HG03064 (cell line): Measurements from ENCODE around the gene ALOX15.
"Not testable (repeated sequence)": the region's sequence is repeated elsewhere in the genome, so short reads cannot be mapped to it uniquely, and the experiment has no call there.

ENCODE experiments used
- ATAC-seq: cut with Tn5 transposase; IDR thresholded peaks from one replicate; pipeline ENCODE4 v1.9.1; 2021; ENCODE audit warnings: low read depth; ENCODE audit not compliant: unreplicated experiment

ALOX15 gene

DNA sequence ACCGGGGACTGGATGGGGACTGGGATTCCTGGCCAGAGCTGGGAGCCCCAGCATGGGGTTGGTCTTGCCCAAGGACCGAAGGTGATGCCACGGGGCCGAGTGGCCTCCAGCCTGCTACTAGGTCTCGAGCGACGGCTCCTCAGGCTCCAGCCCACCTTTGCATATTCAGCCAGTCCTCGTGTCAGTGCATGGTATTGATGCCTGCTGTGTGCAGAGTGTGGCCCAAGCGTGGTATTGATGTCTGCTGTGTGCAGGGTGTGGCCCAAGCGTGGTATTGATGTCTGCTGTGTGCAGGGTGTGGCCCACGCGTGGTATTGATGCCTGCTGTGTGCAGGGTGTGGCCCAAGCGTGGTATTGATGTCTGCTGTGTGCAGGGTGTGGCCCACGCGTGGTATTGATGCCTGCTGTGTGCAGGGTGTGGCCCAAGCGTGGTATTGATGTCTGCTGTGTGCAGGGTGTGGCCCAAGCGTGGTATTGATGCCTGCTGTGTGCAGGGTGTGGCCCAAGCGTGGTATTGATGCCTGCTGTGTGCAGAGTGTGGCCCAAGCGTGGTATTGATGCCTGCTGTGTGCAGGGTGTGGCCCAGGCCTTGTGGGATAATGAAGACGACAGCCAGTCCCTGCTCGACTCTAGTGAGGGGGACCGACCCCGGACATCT lies 45.7 kb downstream of the ALOX15 start:
- ATAC-seq: not testable (repeated sequence)

GRCh38 chr17:4594931-4595684 lies 46.4 kb downstream of the ALOX15 start:
- ATAC-seq: no peak

DNA sequence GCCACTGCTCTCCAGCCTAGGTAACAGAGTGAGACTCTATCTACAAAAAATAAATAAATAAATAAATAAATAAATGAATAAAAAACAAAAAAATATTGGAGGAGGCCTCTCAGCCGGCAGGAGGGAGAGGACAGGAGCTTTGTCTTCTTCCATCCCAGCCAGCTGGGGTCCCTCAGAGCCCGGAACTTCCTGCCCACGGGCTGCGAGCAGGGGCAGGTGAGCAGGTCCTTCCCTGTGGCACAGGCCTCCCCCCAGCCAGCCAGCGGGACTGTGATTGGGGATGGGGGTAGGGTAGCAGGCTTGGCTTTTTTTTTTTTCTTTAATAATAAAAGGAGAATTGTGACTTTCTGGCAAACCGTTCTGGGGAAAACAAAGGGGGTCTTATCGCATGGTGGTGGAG lies 47.1 kb downstream of the ALOX15 start:
- no peak for ATAC-seq

DNA sequence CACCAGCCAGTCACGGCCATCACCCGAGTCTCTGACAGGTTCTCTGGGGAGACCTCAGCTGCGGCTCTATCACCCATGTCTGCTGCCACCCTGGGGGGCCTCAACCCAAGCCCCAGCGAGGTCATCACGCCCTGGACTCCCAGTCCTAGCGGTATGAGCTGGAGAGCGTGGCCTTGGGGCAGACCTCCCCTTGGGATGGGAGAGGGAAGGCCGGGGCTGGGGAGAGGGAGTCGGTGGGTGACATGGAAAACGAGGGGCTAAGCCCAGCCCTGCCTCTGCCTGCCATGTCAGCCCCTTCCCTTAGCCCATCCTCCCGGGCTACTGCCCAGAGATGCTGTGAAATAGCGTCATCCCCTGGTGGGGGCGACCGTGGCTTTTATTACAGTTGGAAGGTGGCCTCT lies 48.5 kb downstream of the ALOX15 start:
- no peak for ATAC-seq

DNA sequence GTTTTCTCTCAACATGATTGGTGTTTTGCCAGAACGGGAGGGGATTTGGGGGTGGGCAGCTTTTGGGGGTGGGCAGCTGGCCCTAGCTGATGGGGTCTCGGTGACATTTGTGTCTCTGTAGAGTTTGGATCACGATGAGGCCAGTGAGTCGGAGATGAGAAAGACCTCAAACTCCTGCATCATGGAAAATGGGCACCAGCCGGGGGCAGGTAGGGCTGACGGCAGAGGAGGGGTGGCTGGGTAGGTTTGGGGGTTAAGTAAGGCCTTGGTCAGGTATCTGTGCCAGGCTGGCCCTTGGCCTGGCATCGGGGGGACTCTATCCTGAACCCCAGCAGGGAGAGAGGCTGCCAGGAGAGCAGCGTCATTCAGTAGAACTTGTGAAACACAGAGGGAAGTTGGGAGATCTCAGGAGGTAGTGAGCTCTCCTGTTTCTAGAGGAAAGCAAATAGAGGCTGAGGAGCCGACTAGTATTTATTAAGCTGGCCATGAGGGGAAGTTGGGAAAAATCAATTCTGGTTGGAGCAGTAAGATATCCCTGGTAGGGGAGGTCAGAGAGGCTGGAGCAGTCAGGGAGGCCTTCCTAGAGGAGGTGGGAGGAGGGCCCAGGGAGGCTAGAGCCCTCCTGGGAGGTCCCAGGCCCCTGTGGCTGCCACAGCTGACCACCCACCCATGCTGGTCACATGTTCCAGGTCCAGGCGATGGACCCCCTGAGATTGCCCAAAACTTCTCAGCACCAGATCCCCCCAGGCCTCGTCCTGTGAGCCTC lies 49.1 kb downstream of the ALOX15 start:
- ATAC-seq: no peak

- no peak for ATAC-seq
These were observed 49.9 kb downstream of the ALOX15 start for GRCh38 chr17:4591529-4591928.

DNA sequence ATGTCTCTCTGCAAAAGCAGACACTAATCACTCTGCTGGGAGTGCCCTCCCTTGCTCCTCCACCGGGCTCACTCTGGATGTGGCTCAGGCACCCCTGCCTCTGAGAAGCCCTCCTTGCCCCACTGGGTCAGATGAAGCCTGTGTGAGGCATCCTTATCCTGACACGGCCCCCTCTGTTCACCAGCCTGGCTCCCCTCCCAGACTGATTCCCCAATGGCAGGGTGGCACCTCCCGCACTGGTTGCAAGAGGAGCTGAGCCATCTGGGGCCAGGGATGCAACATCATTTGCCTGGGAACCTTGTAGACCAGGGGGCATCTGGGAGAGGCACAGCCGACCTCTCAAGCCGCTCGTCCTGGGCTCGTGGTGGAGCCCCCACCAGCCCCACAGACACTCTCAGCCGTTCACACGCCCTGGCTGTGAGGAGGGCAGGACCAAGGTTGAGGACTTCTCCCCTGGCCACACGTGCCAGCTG lies 50.5 kb downstream of the ALOX15 start:
- no peak for ATAC-seq

GRCh38 chr17:4590042-4590441 lies 51.4 kb downstream of the ALOX15 start:
- not testable (repeated sequence) for ATAC-seq

GRCh38 chr17:4588898-4589625 lies 52.4 kb downstream of the ALOX15 start:
- ATAC-seq: no peak

- ATAC-seq: no peak
These were observed 53.1 kb downstream of the ALOX15 start for GRCh38 chr17:4588391-4588790.

DNA sequence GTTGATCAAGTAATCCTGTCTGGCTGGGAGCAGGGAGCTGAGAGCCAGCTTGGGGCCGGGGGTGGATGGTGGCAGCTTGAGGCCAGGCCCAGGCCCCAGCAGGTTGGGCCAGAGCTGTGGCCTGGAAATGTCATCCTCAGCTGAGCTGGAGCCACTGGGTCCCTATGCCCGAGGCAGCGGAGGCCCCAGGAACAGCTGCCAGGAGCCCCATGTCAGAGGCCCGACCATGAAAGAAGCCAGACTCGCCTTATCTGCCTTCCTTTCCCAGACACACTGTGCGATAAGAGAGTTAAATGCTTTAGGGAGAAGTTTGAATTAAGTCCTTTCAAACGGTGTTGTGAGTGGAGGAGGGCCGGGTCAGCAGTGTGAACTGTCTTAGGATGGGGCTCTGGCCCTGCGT lies 53.7 kb downstream of the ALOX15 start:
- no peak for ATAC-seq

DNA sequence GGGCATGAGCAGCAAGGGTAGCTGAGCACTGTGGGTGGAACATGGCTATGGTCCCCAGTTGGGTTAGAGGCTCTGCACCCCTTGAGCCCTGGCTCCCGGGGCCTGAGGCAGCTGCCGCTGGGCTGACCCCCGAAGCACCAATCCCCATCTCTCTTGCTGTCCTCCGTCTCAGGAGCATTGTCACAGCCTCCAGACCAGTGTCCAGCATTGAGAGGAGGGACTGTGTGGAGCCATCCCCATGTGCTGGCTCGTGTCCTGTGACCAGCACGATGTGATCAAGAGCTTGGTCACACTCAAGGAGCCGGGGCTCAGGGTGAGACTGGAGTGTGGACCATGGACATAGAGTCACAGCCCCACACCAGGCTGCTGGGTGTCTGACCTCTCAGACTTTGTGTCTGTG lies 54.3 kb downstream of the ALOX15 start:
- no peak for ATAC-seq

GRCh38 chr17:4586043-4586442 lies 55.4 kb downstream of the ALOX15 start:
- ATAC-seq: no peak

DNA sequence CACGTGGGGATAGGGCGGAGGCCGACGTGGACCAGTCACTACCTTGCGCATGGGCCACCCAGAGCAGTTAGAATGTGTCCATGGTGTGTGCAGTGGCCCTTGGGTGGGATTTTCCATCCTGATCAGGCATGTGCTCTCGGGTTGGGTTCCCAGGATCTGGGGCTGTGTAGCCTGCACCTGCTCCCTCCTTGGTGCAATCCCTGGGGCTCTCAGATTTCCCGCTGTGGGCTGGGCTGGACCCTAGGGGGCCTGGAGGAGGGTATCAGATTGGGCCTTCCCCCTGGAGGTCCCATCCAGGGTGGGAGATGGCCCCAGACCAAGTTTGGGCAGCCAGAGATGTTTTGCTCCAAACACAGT lies 55.9 kb downstream of the ALOX15 start:
- no peak for ATAC-seq

DNA sequence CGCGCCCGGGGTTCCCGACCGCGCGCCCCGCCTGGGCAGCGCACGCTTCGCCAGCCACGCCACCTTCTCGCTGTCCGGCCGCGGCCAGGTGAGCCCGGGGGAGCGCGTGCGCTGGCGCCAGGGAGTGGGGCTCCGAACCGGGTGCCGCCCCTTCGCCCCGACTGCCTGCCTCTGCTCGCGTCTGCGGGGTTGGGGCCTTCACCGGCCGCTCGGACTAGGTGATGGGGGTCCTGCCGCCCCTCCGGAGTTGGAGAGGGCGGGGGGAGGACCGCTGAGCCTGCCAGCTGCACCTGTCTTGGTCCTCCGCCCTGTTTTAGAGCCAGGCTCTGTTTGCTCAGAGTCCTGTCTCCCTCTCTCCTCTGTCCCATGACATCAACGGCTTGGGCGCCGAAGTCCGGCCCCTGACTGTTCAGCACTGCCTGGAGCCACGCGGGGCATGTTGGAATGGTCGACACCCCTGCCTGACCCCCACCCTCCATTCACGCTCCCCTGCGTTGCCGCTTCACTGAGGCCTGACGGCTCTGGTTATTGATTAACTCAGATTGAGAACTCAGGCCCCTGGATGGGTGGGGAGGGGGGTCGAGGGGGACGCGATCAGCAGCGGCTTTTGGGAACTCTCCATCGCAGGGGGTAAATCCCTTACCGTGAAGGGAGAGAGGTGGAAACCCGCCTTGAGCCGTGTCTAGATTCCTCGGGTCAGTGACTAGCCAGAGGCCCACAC lies 56.4 kb downstream of the ALOX15 start:
- ATAC-seq: no peak

GRCh38 chr17:4584101-4584916 lies 57.2 kb downstream of the ALOX15 start, which contains the start of gene SMTNL2:
TSS of gene SMTNL2 (plus strand) at chr17:4584529. CDS start at chr17:4584606, 77 bp downstream.
- ATAC-seq: no peak

DNA sequence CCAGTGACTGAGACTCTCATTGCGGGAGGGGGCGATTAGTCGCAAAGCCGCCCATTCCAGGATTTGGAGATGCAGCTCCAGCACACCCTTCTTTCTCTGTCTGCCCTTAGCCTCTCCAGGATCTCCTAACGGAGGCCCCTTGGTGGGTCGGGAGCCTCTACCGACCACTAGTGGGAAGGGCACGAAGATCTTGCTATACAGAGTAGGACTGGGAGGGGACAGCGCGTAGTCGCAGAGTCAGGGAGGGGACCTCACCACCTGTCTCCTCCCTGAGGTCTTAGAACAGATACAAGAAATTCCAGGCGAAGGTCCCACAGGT lies 57.7 kb downstream of the ALOX15 start:
- ATAC-seq: no peak

DNA sequence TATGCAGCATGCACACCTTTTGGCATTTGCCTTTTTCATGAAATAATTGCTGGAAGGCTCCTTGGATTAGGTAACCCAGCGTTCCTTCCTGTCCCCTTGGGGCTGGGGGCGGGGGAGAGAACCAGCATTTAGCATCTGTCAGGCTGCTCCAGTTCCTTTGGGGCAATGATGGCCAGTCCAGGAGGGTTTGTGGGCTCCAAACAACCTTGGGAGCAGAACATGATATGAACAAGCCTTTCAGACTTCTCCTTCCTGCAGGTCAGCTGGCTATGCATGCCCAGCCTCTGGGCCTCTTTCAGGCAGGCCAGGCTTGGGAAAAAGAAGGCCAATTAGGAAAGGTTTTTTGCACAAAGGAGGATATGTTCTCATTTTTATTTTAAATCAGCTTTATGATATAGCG lies 58.3 kb downstream of the ALOX15 start:
- no peak for ATAC-seq

- no peak for ATAC-seq
These were observed 58.8 kb downstream of the ALOX15 start for GRCh38 chr17:4582691-4583090.
